Aortic smooth muscle cell (primary cell): Measurements from ENCODE around the gene NBPF15. TPM values are rescaled to one million over a fixed set of nuclear protein-coding genes. Genes with fewer than 3 reads are reported as not detected.

Experiments used
- total RNA-seq: library from RNA; depleted of rRNA; stranded (reverse); fragments of >200 nt; gene quantifications from 2 replicates; pipeline ENCODE4 v1.2.3, GENCODE V29; 2014

Gene NBPF15, protein sequence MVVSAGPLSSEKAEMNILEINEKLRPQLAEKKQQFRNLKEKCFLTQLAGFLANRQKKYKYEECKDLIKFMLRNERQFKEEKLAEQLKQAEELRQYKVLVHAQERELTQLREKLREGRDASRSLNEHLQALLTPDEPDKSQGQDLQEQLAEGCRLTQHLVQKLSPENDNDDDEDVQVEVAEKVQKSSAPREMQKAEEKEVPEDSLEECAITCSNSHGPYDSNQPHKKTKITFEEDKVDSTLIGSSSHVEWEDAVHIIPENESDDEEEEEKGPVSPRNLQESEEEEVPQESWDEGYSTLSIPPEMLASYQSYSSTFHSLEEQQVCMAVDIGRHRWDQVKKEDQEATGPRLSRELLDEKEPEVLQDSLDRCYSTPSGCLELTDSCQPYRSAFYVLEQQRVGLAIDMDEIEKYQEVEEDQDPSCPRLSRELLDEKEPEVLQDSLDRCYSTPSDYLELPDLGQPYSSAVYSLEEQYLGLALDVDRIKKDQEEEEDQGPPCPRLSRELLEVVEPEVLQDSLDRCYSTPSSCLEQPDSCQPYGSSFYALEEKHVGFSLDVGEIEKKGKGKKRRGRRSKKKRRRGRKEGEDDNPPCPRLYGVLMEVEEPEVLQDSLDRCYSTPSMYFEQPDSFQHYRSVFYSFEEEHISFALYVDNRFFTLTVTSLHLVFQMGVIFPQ
- 34.7 and 41.5 TPM in 2 replicates for total RNA-seq

DNA sequence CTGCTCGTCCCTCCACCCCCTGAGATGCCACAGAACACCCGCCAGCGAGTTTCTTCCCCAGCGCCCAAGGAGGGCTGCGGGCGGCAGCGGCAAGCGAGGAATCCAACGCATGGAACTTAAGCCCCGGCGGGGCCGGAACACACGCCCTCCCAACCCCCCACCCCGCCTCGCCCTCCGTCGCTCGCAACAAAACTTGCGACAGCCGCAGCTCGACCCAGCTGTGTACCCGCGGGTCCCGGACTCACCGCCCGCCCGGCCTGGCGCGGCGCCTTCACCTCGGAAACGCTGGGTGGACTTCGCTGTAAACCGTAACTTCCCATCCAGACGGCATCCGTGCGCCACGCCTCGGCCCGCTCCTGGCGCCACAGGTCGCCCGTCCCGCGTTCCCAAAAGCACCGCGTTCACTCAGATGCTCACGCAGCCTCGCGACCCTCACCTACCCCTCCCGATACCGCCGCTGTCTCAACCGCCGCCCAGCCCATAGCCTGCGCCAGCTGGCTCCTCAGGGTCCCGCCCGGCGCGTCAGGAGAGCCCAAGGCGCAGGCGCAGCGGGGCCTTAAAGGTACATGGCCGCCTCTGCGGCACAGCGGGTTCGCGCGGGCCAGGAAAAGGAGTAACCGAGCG lies at the start of gene NBPF15:
Gene NBPF15 (minus strand): TSS at position 534 of the 624 bp plus-strand sequence. CDS start 21,666 bp downstream, outside the sequence.

Other genes starting within 250 kb of the NBPF15 start
- gene PPIAL4E, start 88.0 kb downstream of the NBPF15 start, total RNA-seq = not detected in 2 replicates
- not detected in 2 replicates for gene PPIAL4F, start 131.2 kb upstream of the NBPF15 start, total RNA-seq